Astrocyte (in vitro differentiated cells and primary cell): ENCODE measurements around the gene C1orf105. TPM values are rescaled to one million over a fixed set of nuclear protein-coding genes. Genes with fewer than 3 reads are reported as not detected.
A peak's percentile ranks its signal among the peaks of the same experiment; 100 is the strongest.

Experiments used
- DNase-seq: peaks from one replicate; pipeline ENCODE4 v3.0.0-alpha.2; 2010; ENCODE audit warnings: low read depth
- FAIRE-seq: peaks from 2 replicates; lab custom pipeline; 2011; peaks lifted over from hg19 to GRCh38; lab: Jason Lieb, UNC
- H2AFZ ChIP-seq: 2 replicates; pipeline ENCODE4 v1.6.0; 2012; ENCODE audit warnings: low read depth, low read length, inconsistent platforms
- H3K27ac ChIP-seq: 2 replicates; pipeline ENCODE4 v1.5.1; 2011; ENCODE audit warnings: low read depth, low read length, inconsistent platforms
- H3K27me3 ChIP-seq: 2 replicates; pipeline ENCODE4 v1.6.0; 2011; ENCODE audit warnings: low read length, inconsistent platforms; ENCODE audit not compliant: insufficient read depth
- H3K36me3 ChIP-seq: 2 replicates; pipeline ENCODE4 v1.5.1; 2011; ENCODE audit warnings: low read length, inconsistent platforms; ENCODE audit not compliant: insufficient read depth
- H3K4me1 ChIP-seq: 2 replicates; pipeline ENCODE4 v1.5.1; 2011; ENCODE audit warnings: low read length, inconsistent platforms; ENCODE audit not compliant: insufficient read depth
- H3K4me2 ChIP-seq: 2 replicates; pipeline ENCODE4 v1.6.0; 2012; ENCODE audit warnings: low read length, inconsistent platforms
- H3K4me3 ChIP-seq: 2 replicates; pipeline ENCODE4 v1.5.1; 2011; ENCODE audit warnings: low read depth, mild to moderate bottlenecking, low read length, inconsistent platforms; ENCODE audit not compliant: insufficient read depth
- H3K79me2 ChIP-seq: 2 replicates; pipeline ENCODE4 v1.6.0; 2012; ENCODE audit warnings: mild to moderate bottlenecking, low read length, inconsistent platforms; ENCODE audit not compliant: insufficient read depth
- H3K9ac ChIP-seq: 2 replicates; pipeline ENCODE4 v1.6.0; 2012; ENCODE audit warnings: mild to moderate bottlenecking, low read length, inconsistent platforms
- H3K9me3 ChIP-seq: 2 replicates; pipeline ENCODE4 v1.5.1; 2012; ENCODE audit warnings: low read depth, mild to moderate bottlenecking, low read length, inconsistent platforms; ENCODE audit not compliant: insufficient read depth
- H4K20me1 ChIP-seq: 2 replicates; pipeline ENCODE4 v1.6.0; 2012; ENCODE audit warnings: low read length, inconsistent platforms; ENCODE audit not compliant: insufficient read depth
- H3K27ac Mint-ChIP-seq: one replicate; pipeline ENCODE4 v1.8.0; 2021; ENCODE audit warnings: mild to moderate bottlenecking, mixed read lengths; ENCODE audit not compliant: unreplicated experiment
- H3K27me3 Mint-ChIP-seq: one replicate; pipeline ENCODE4 v1.8.0; 2021; ENCODE audit warnings: low read depth, mixed read lengths; ENCODE audit not compliant: unreplicated experiment
- H3K36me3 Mint-ChIP-seq: one replicate; pipeline ENCODE4 v1.8.0; 2021; ENCODE audit warnings: low read depth, mixed read lengths; ENCODE audit not compliant: unreplicated experiment
- H3K4me1 Mint-ChIP-seq: one replicate; pipeline ENCODE4 v1.8.0; 2021; ENCODE audit warnings: low read depth, mixed read lengths; ENCODE audit not compliant: unreplicated experiment
- H3K4me3 Mint-ChIP-seq: one replicate; pipeline ENCODE4 v1.8.0; 2021; ENCODE audit warnings: mild to moderate bottlenecking, moderate library complexity, mixed read lengths; ENCODE audit not compliant: unreplicated experiment
- H3K9me3 Mint-ChIP-seq: one replicate; pipeline ENCODE4 v1.8.0; 2021; ENCODE audit warnings: mild to moderate bottlenecking, mixed read lengths; ENCODE audit not compliant: unreplicated experiment
- CTCF ChIP-seq: IDR thresholded peaks from 2 replicates; pipeline ENCODE4 v1.5.1; 2011; ENCODE audit warnings: low read depth, mild to moderate bottlenecking, inconsistent platforms, low read length, moderate library complexity; ENCODE audit not compliant: insufficient read depth
- EZH2 ChIP-seq: IDR thresholded peaks from 2 replicates; pipeline ENCODE4 v1.6.1; 2012; ENCODE audit warnings: mild to moderate bottlenecking, low read length, inconsistent platforms; ENCODE audit not compliant: insufficient read depth
- total RNA-seq: library from RNA; stranded (reverse); gene quantifications from 2 replicates; pipeline ENCODE4 v1.2.1, GENCODE V29; 2021

The C1orf105 gene
- total RNA-seq, 1 donor from 2014 or later = not detected

- DNase-seq (no peak), FAIRE-seq (no peak)
- TF ChIP-seq EZH2 (no peak), CTCF (no peak)
- H3K4me2 ChIP-seq = no peak overlapping the region
- H3K9ac ChIP-seq = no peak overlapping the region
- H3K36me3 ChIP-seq = no peaks in the 10 kb centered on the region
- Mint-ChIP-seq H3K4me1 (peaks cover 23% of the 10 kb centered on the region), H3K9me3 (no peaks in the 10 kb centered on the region), H3K36me3 (no peaks in the 10 kb centered on the region), H3K27me3 (no peaks in the 10 kb centered on the region), H3K4me3 (no peak overlapping the region), H3K27ac (peak overlapping the region; percentile 43)
- no peak overlapping the region for H2AFZ ChIP-seq
- H3K4me1 ChIP-seq = no peaks in the 10 kb centered on the region
- H3K79me2 ChIP-seq = no peaks in the 10 kb centered on the region
- no peaks in the 10 kb centered on the region for H4K20me1 ChIP-seq
- no peak overlapping the region for H3K27ac ChIP-seq
- H3K9me3 ChIP-seq = no peaks in the 10 kb centered on the region
- peaks cover 4% of the 10 kb centered on the region for H3K27me3 ChIP-seq
- H3K4me3 ChIP-seq = no peak overlapping the region
Measured at GRCh38 chr1:172477216-172477615, 56.7 kb downstream of the C1orf105 start.

- FAIRE-seq (no peak), DNase-seq (no peak)
- Histone ChIP-seq H3K9me3 (no peaks in the 10 kb centered on the region), H3K27ac (no peak overlapping the region), H4K20me1 (no peaks in the 10 kb centered on the region), H3K79me2 (no peaks in the 10 kb centered on the region), H3K9ac (no peak overlapping the region), H3K4me2 (no peak overlapping the region), H3K4me1 (no peaks in the 10 kb centered on the region), H2AFZ (no peak overlapping the region), H3K4me3 (no peak overlapping the region), H3K36me3 (no peaks in the 10 kb centered on the region), H3K27me3 (peaks cover 4% of the 10 kb centered on the region)
- no peak overlapping the region for H3K27ac Mint-ChIP-seq
- H3K9me3 Mint-ChIP-seq = no peaks in the 10 kb centered on the region
- no peaks in the 10 kb centered on the region for H3K27me3 Mint-ChIP-seq
- no peak overlapping the region for H3K4me3 Mint-ChIP-seq
- peaks cover 23% of the 10 kb centered on the region for H3K4me1 Mint-ChIP-seq
- TF ChIP-seq EZH2 (no peak), CTCF (no peak)
- H3K36me3 Mint-ChIP-seq = no peaks in the 10 kb centered on the region
Measured at GRCh38 chr1:172477741-172478140, 57.3 kb downstream of the C1orf105 start.

GRCh38 chr1:172478485-172478884 lies 58.0 kb downstream of the C1orf105 start:
- DNase-seq (peak; percentile 51), FAIRE-seq (no peak)
- Histone ChIP-seq H4K20me1 (no peaks in the 10 kb centered on the region), H3K4me1 (no peaks in the 10 kb centered on the region), H3K27me3 (peaks cover 4% of the 10 kb centered on the region), H3K4me2 (no peak overlapping the region), H3K27ac (no peak overlapping the region), H3K79me2 (no peaks in the 10 kb centered on the region), H2AFZ (no peak overlapping the region), H3K36me3 (no peaks in the 10 kb centered on the region), H3K9ac (no peak overlapping the region), H3K4me3 (no peak overlapping the region), H3K9me3 (no peaks in the 10 kb centered on the region)
- no peaks in the 10 kb centered on the region for H3K36me3 Mint-ChIP-seq
- H3K27me3 Mint-ChIP-seq = no peaks in the 10 kb centered on the region
- no peak overlapping the region for H3K4me3 Mint-ChIP-seq
- TF ChIP-seq CTCF (no peak), EZH2 (no peak)
- no peaks in the 10 kb centered on the region for H3K9me3 Mint-ChIP-seq
- no peak overlapping the region for H3K27ac Mint-ChIP-seq
- peaks cover 26% of the 10 kb centered on the region for H3K4me1 Mint-ChIP-seq
